HepG2 (cell line): ENCODE results near the gene SRP14. TPM values are rescaled to one million over a fixed set of nuclear protein-coding genes. Genes with fewer than 3 reads are reported as not detected.
A peak's percentile ranks its signal among the peaks of the same experiment; 100 is the strongest.

Experiments used
- ATAC-seq: fragments of 200-7000 bp; cut with Tn5 transposase; 3 replicates; pipeline ENCODE4 v1.9.1; 2020; ENCODE audit warnings: mild to moderate bottlenecking, moderate library complexity
- BruUV-seq: library from RNA; stranded (reverse); fragments of 400-500 nt; replicated peaks from 2 replicates; lab custom pipeline; 2021; lab: Mats Ljungman, UMichigan
- CTCF ChIA-PET: fragments of 300-600 bp; formaldehyde crosslinking; extraction: SDS; loops from one replicate; lab custom pipeline; 2021; ENCODE audit warnings: low total read pairs, inconsistent platforms, low intra/inter-chr PET ratio; lab: Yijun Ruan, JAX
- POLR2A ChIA-PET: fragments of 350-600 bp; sonication (Branson Sonifier 250); formaldehyde crosslinking; loops from one replicate; lab custom pipeline; 2020; ENCODE audit warnings: antibody characterized with exemption, inconsistent platforms; lab: Yijun Ruan, JAX
- DNase-seq: peaks from one replicate; pipeline ENCODE4 v3.0.0-alpha.2; 2015; ENCODE audit warnings: low spot score
- FAIRE-seq: peaks from 3 replicates; lab custom pipeline; 2011; peaks lifted over from hg19 to GRCh38; lab: Jason Lieb, UNC
- H2AFZ ChIP-seq: one replicate; pipeline ENCODE4 v1.6.1; 2011; ENCODE audit warnings: low read length, inconsistent platforms
- H3K27ac ChIP-seq: fragments of 300-600 bp; 3 replicates; pipeline ENCODE4 v1.8.0; 2011; ENCODE audit warnings: mixed run types, mild to moderate bottlenecking, mixed read lengths, low read length, inconsistent platforms; ENCODE audit not compliant: insufficient read depth; ENCODE audit errors: extremely low read length
- H3K27me3 ChIP-seq, 2 experiments: fragments of 200-600 bp in 1 of 2; 2 replicates in 1 of 2; 3 replicates in 1 of 2; pipeline versions ENCODE4 v1.6.0 to v1.8.0; 2011; ENCODE audit warnings: low read length in 2 of 2, mild to moderate bottlenecking in 2 of 2, moderate library complexity in 2 of 2, inconsistent platforms in 1 of 2; ENCODE audit not compliant: insufficient read depth in 2 of 2, control insufficient read depth in 1 of 2
- H3K36me3 ChIP-seq, 2 experiments: fragments of 200-600 bp in 1 of 2; replicated peaks in 1 of 2; 2 replicates in 1 of 2; 3 replicates in 1 of 2; pipeline versions ENCODE4 v1.5.1 to v1.8.0; 2011; ENCODE audit warnings: low read length in 2 of 2, inconsistent platforms in 1 of 2; ENCODE audit not compliant: insufficient read depth in 2 of 2, control insufficient read depth in 1 of 2
- H3K4me1 ChIP-seq: 2 replicates; pipeline ENCODE4 v1.5.1; 2012; ENCODE audit warnings: low read length, inconsistent platforms; ENCODE audit not compliant: insufficient read depth
- H3K4me2 ChIP-seq: 2 replicates; pipeline ENCODE4 v1.6.0; 2011; ENCODE audit warnings: low read depth, low read length, inconsistent platforms
- H3K4me3 ChIP-seq, 3 experiments: fragments of 200-600 bp in 1 of 3; sonication (generic), shearing (Covaris generic) in 1 of 3; replicated peaks in 1 of 3; 2 replicates each; pipeline ENCODE4 v1.5.1; 2011 to 2016; ENCODE audit warnings: low read length in 3 of 3, inconsistent platforms in 2 of 3, low read depth in 2 of 3, mild to moderate bottlenecking in 2 of 3, control low read depth in 1 of 3, mixed read lengths in 1 of 3; ENCODE audit not compliant: insufficient read depth in 1 of 3
- H3K79me2 ChIP-seq: one replicate; pipeline ENCODE4 v1.6.1; 2011; ENCODE audit warnings: low read length, inconsistent platforms; ENCODE audit not compliant: insufficient read depth
- H3K9ac ChIP-seq: 2 replicates; pipeline ENCODE4 v1.6.0; 2011; ENCODE audit warnings: mild to moderate bottlenecking, low read depth, low read length, inconsistent platforms; ENCODE audit not compliant: insufficient read depth
- H3K9me3 ChIP-seq: 2 replicates; pipeline ENCODE4 v1.5.1; 2012; ENCODE audit warnings: mild to moderate bottlenecking, low read length
- H4K20me1 ChIP-seq: 2 replicates; pipeline ENCODE4 v1.6.0; 2011; ENCODE audit warnings: inconsistent platforms, mild to moderate bottlenecking, low read length, moderate library complexity; ENCODE audit not compliant: insufficient read depth
- AGO1 ChIP-seq: fragments of 200-400 bp; formaldehyde crosslinking; IDR thresholded peaks from 2 replicates; pipeline ENCODE4 v1.6.1; 2017; ENCODE audit warnings: mild to moderate bottlenecking, low read depth, low read length, moderate library complexity; ENCODE audit not compliant: poor library complexity, severe bottlenecking
- FOXO1 ChIP-seq: sonication (generic); formaldehyde crosslinking; IDR thresholded peaks from 2 replicates; pipeline ENCODE4 v1.4.0; 2020; ENCODE audit warnings: missing genetic modification reagents
- HHEX ChIP-seq: IDR thresholded peaks from 2 replicates; pipeline ENCODE4 v1.6.1; 2016; ENCODE audit warnings: control low read depth
- MXI1 ChIP-seq: IDR thresholded peaks from 3 replicates; pipeline ENCODE4 v1.6.1; 2012; ENCODE audit warnings: low read depth, low read length, inconsistent platforms, borderline replicate concordance
- MYC ChIP-seq: sonication (generic); formaldehyde crosslinking; IDR thresholded peaks from 2 replicates; pipeline ENCODE4 v1.9.0; 2021; ENCODE audit warnings: missing genetic modification reagents, borderline replicate concordance
- NFKBIZ ChIP-seq: IDR thresholded peaks from 2 replicates; pipeline ENCODE4 v1.6.1; 2018; ENCODE audit warnings: missing genetic modification reagents, missing compliant biosample characterization
- RXRB ChIP-seq: IDR thresholded peaks from 2 replicates; pipeline ENCODE4 v1.6.1; 2016; ENCODE audit warnings: borderline replicate concordance, missing genetic modification reagents, missing compliant biosample characterization
- SIN3A ChIP-seq: IDR thresholded peaks from 2 replicates; pipeline ENCODE4 v1.6.1; 2011; ENCODE audit warnings: low read depth, mild to moderate bottlenecking, control low read depth, low read length, borderline replicate concordance
- SP1 ChIP-seq, 2 experiments: fragments of 450-650 bp in 1 of 2; sonication (generic) in 1 of 2; formaldehyde crosslinking in 1 of 2; IDR thresholded peaks; 2 replicates each; pipeline versions ENCODE4 v1.4.0 to v1.6.1; 2016 to 2020; ENCODE audit warnings: missing genetic modification reagents in 1 of 2
- SRY ChIP-seq: sonication (generic); formaldehyde crosslinking; IDR thresholded peaks from 2 replicates; pipeline ENCODE4 v1.8.0; 2022; ENCODE audit warnings: mild to moderate bottlenecking, missing genetic modification reagents
- TBX2 ChIP-seq: sonication (generic); formaldehyde crosslinking; IDR thresholded peaks from 2 replicates; pipeline ENCODE4 v1.5.0; 2020; ENCODE audit warnings: missing genetic modification reagents, mild to moderate bottlenecking, borderline replicate concordance
- ZFP91 ChIP-seq: sonication (generic); formaldehyde crosslinking; IDR thresholded peaks from 2 replicates; pipeline ENCODE4 v1.9.0; 2022; ENCODE audit warnings: missing genetic modification reagents, mild to moderate bottlenecking, borderline replicate concordance
- ZNF331 ChIP-seq: sonication (generic); formaldehyde crosslinking; IDR thresholded peaks from 2 replicates; pipeline ENCODE4 v1.4.0; 2020; ENCODE audit warnings: missing genetic modification reagents
- ZNF552 ChIP-seq: sonication (generic); formaldehyde crosslinking; IDR thresholded peaks from 2 replicates; pipeline ENCODE4 v1.9.0; 2022; ENCODE audit warnings: missing genetic modification reagents, mild to moderate bottlenecking, borderline replicate concordance
- WGBS: methylation state at CpG from one replicate; pipeline ENCODE4 v1.1.6; 2017; ENCODE audit warnings: low lambda C conversion rate; 5-methylcytosine and 5-hydroxymethylcytosine counted together
- in situ Hi-C: cut with HindIII; loops from 2 replicates; pipeline ENCODE4 v1.10.0; 2017; ENCODE audit warnings: low pct_unique_long_range_greater_than_20kb; ENCODE audit not compliant: extremely low pct_ligation_motif_present
- intact Hi-C: fragments of 100-400 bp; cut with micrococcal nuclease; formaldehyde crosslinking; loops from one replicate; pipeline ENCODE4 v1.10.0; 2022; ENCODE audit not compliant: unreplicated experiment
- polyA plus RNA-seq, 8 experiments: library from polyadenylated mRNA; depleted of rRNA in 3 of 8; stranded (reverse) in 7 of 8; unstranded in 1 of 8; fragments of >200 nt; fragmentation: Illumina TruSeq in 4 of 8; extraction: Trizol in 4 of 8; gene quantifications; 2 replicates each; pipeline versions ENCODE4 v1.2.1 to v1.2.3, GENCODE V29; 2011 to 2016; ENCODE audit warnings: low read depth in 4 of 8, missing spikeins in 1 of 8, mixed read lengths in 1 of 8; ENCODE audit not compliant: insufficient read depth in 1 of 8
- total RNA-seq, 5 experiments: library from RNA; depleted of rRNA; stranded (reverse); fragments of >200 nt; fragmentation: Illumina TruSeq; extraction: Trizol; gene quantifications; 2 replicates each; pipeline ENCODE4 v1.2.3, GENCODE V29; 2016; ENCODE audit warnings: low read depth in 1 of 5

The SRP14 gene
- total and polyA plus RNA-seq, 2 of the 13 experiments (the other 11 are each of a cell fraction or from before 2014, with no cell fraction given) = 208 to 356 TPM

- no peak for FAIRE-seq
- H3K9me3 ChIP-seq = no peaks in the 10 kb centered on the region
- H4K20me1 ChIP-seq = no peaks in the 10 kb centered on the region
- H2AFZ ChIP-seq = no peak overlapping the region
- ATAC-seq = no peak
- intact Hi-C loops = no loop called here
- CTCF ChIA-PET = no interaction called here
- DNase-seq = no peak
- no peak overlapping the region for H3K4me2 ChIP-seq
- no TSS peak for BruUV-seq
- no peak overlapping the region for H3K27ac ChIP-seq
- H3K27me3 ChIP-seq = no peaks in the 10 kb centered on the region
- POLR2A ChIA-PET = interaction anchor here (0.5 kb wide), 1 partner anchor 18 kb away, joined by 3 read pairs; no protein-coding TSS in a partner anchor
- 79% methylated on average over 3 of the region's 3 CpGs for WGBS
- H3K4me1 ChIP-seq = peaks cover 52% of the 10 kb centered on the region
- TF ChIP-seq SIN3A (no peak), HHEX (CRISPR knock-in tag) (no peak), SRY (no peak)
- in situ Hi-C loops = no loop called here
- no peak overlapping the region for H3K9ac ChIP-seq
- H3K36me3 ChIP-seq = peaks cover 11 to 45% of the 10 kb centered on the region in 2 experiments
- peaks cover 30% of the 10 kb centered on the region for H3K79me2 ChIP-seq
- no peak overlapping the region for H3K4me3 ChIP-seq
Observed at GRCh38 chr15:40006003-40006402, 33.0 kb downstream of the SRP14 start.

- POLR2A ChIA-PET = interaction anchor here (1.0 to 3.3 kb wide), 18 partner anchors 8 to 320 kb away, joined by 3 to 27 read pairs (median 8); partner anchors contain the start of genes EIF2AK4, FSIP1 and INAFM2
- TF ChIP-seq FOXO1 (CRISPR knock-in tag) = peak; percentile 34; the same call in 1 of the 2 replicates
- TF ChIP-seq AGO1 = no peak
- TF ChIP-seq RXRB (CRISPR knock-in tag) = peak; percentile 76
- no peak for TF ChIP-seq ZFP91 (CRISPR knock-in tag)
- no peak for TF ChIP-seq SP1 (IDR thresholded peaks at IDR 0.05)
- TF ChIP-seq SP1 (CRISPR knock-in tag; IDR thresholded peaks at IDR 0.05) = no peak
- TF ChIP-seq ZNF552 (CRISPR knock-in tag) = no peak
- TF ChIP-seq NFKBIZ (CRISPR knock-in tag) = no peak
- peak; percentile 24; the same call in 1 of the 3 replicates for TF ChIP-seq MXI1
- 0 out of 2 replicates have a peak, but pooled peaks have one; percentile 13 for TF ChIP-seq ZNF331
- peak; percentile 12; the same call in 1 of the 2 replicates for TF ChIP-seq TBX2 (CRISPR knock-in tag)
- TF ChIP-seq MYC (CRISPR knock-in tag) = no peak
Observed at GRCh38 chr15:40003116-40003916, 35.7 kb downstream of the SRP14 start.

More at GRCh38 chr15:40003116-40003916, 35.7 kb downstream of the SRP14 start:
- no peaks in the 10 kb centered on the region for H4K20me1 ChIP-seq
- peak overlapping the region; percentile 84 for H3K4me2 ChIP-seq
- peak; percentile 30 for ATAC-seq
- H3K27ac ChIP-seq = peak overlapping the region; percentile 89
- H3K4me1 ChIP-seq = peaks cover 57% of the 10 kb centered on the region
- in situ Hi-C loops = no loop called here
- peak; percentile 40 for DNase-seq
- FAIRE-seq = peak; percentile 56
- intact Hi-C loops = loop anchor here (5.0 kb wide), 2 partner anchors 34 to 71 kb away; partner anchors contain the start of genes EIF2AK4 and SRP14
- 64% methylated on average over 7 of the region's 7 CpGs for WGBS
- no peaks in the 10 kb centered on the region for H3K27me3 ChIP-seq
- CTCF ChIA-PET = no interaction called here
- H3K9ac ChIP-seq = peak overlapping the region; percentile 73
- peak overlapping the region; percentile 52 to 63 (median 57) for H3K4me3 ChIP-seq
- no TSS peak for BruUV-seq
- H3K79me2 ChIP-seq = peaks cover 30% of the 10 kb centered on the region
- no peak overlapping the region for H2AFZ ChIP-seq
- H3K9me3 ChIP-seq = no peaks in the 10 kb centered on the region
- H3K36me3 ChIP-seq = peaks cover 5 to 30% of the 10 kb centered on the region in 2 experiments
